ENCODE data around the gene PSMA1. TPM values are rescaled to one million over a fixed set of nuclear protein-coding genes. Genes with fewer than 3 reads are reported as not detected.

Gene PSMA1
- total and polyA plus RNA-seq, 2 of the 13 experiments (the other 11 are each of a cell fraction or from before 2014, with no cell fraction given): 188 to 229 TPM

DNA sequence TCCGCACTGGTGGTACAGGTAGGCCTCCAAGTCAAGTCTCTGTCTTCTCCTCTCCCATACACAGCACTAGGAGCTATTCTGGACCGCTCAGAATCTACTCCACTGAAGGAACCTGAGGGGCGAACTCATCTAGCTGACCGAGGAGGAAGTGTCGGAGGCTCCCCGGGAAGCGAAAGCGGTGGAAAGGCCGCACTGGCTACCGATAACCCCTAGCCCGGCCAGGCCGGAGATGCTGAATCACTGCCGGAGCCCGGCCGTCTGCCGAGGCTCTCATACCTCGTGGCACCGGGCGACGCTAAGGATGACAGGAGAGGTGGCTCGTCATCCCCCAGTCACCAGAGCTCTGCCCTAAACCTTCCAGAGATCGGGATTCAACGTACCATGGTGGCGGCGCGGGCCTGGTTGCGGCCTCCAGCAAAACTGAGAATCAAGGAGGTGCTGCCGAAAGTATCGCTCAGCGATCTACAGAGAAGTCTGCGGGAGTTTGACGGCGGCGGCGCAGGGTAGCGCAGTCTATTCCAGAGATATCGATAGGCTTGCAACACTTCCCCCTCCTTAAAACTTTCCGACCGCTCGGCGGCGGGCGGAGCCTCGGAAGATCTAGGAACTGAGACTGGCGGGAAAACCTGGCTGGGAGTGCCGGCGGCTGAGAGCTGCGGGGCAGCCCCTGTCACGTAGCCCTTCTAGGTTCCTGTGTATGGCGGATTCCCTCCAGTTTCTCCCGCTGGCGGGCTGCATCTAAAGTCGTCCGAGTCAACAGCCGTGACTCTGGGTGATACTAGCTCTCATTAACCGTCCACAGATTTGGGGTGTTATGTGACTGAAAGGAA, at the start of gene PSMA1 (continued):
- 0 out of 2 replicates have a peak, but pooled peaks have one; percentile 24 for TF ChIP-seq ZNF616 (CRISPR knock-in tag; IDR thresholded peaks at IDR 0.05; ENCODE audit: low read depth)
- TF ChIP-seq RBAK (CRISPR knock-in tag; IDR thresholded peaks at IDR 0.05): no peak
- no peak for TF ChIP-seq SOX13 (IDR thresholded peaks at IDR 0.05)
- TF ChIP-seq SOX13 (CRISPR knock-in tag; conservative IDR thresholded peaks at IDR 0.05 in 1 of 2, IDR thresholded peaks at IDR 0.05 in 1 of 2): peak in 1 of 2 experiments; percentile 35; a peak in 1 of 4 replicates
- TF ChIP-seq, protein P1, sequence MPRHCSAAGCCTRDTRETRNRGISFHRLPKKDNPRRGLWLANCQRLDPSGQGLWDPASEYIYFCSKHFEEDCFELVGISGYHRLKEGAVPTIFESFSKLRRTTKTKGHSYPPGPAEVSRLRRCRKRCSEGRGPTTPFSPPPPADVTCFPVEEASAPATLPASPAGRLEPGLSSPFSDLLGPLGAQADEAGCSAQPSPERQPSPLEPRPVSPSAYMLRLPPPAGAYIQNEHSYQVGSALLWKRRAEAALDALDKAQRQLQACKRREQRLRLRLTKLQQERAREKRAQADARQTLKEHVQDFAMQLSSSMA (CRISPR knock-in tag; IDR thresholded peaks at IDR 0.05): no peak
- TF ChIP-seq PAWR (CRISPR knock-in tag; IDR thresholded peaks at IDR 0.05; ENCODE audit: borderline replicate concordance): no peak
- TF ChIP-seq SCMH1 (CRISPR knock-in tag; IDR thresholded peaks at IDR 0.05; ENCODE audit: borderline replicate concordance): no peak
- TF ChIP-seq, protein P2, sequence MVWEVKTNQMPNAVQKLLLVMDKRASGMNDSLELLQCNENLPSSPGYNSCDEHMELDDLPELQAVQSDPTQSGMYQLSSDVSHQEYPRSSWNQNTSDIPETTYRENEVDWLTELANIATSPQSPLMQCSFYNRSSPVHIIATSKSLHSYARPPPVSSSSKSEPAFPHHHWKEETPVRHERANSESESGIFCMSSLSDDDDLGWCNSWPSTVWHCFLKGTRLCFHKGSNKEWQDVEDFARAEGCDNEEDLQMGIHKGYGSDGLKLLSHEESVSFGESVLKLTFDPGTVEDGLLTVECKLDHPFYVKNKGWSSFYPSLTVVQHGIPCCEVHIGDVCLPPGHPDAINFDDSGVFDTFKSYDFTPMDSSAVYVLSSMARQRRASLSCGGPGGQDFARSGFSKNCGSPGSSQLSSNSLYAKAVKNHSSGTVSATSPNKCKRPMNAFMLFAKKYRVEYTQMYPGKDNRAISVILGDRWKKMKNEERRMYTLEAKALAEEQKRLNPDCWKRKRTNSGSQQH (CRISPR knock-in tag; IDR thresholded peaks at IDR 0.05; ENCODE audit: low read depth): no peak; the same call in none of the 2 replicates
- TF ChIP-seq, protein P3, sequence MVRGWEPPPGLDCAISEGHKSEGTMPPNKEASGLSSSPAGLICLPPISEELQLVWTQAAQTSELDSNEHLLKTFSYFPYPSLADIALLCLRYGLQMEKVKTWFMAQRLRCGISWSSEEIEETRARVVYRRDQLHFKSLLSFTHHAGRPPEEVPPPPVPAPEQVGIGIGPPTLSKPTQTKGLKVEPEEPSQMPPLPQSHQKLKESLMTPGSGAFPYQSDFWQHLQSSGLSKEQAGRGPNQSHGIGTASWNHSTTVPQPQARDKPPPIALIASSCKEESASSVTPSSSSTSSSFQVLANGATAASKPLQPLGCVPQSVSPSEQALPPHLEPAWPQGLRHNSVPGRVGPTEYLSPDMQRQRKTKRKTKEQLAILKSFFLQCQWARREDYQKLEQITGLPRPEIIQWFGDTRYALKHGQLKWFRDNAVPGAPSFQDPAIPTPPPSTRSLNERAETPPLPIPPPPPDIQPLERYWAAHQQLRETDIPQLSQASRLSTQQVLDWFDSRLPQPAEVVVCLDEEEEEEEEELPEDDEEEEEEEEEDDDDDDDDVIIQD (CRISPR knock-in tag; IDR thresholded peaks at IDR 0.05; ENCODE audit: low read depth): peak; percentile 72; the same call in 1 of the 2 replicates
- peak; percentile 99 for TF ChIP-seq KMT2A (CRISPR knock-in tag; IDR thresholded peaks at IDR 0.05)
- TF ChIP-seq, protein P4, sequence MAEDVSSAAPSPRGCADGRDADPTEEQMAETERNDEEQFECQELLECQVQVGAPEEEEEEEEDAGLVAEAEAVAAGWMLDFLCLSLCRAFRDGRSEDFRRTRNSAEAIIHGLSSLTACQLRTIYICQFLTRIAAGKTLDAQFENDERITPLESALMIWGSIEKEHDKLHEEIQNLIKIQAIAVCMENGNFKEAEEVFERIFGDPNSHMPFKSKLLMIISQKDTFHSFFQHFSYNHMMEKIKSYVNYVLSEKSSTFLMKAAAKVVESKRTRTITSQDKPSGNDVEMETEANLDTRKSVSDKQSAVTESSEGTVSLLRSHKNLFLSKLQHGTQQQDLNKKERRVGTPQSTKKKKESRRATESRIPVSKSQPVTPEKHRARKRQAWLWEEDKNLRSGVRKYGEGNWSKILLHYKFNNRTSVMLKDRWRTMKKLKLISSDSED (CRISPR knock-in tag; IDR thresholded peaks at IDR 0.05): no peak
- TF ChIP-seq SIN3A (IDR thresholded peaks at IDR 0.05; ENCODE audit: borderline replicate concordance, low read depth, low read length): peak; percentile 90
- TF ChIP-seq CENPT (CRISPR knock-in tag; IDR thresholded peaks at IDR 0.05; ENCODE audit: low read depth): no peak
- no peak for TF ChIP-seq TCF12 (IDR thresholded peaks at IDR 0.05)
- peak; percentile 87 for TF ChIP-seq TCF12 (CRISPR knock-in tag; IDR thresholded peaks at IDR 0.05)
- peak; percentile 80; the same call in 1 of the 2 replicates for TF ChIP-seq ATF7-NPFF (CRISPR knock-in tag; IDR thresholded peaks at IDR 0.05; ENCODE audit: low read depth)
- peak; percentile 86 for TF ChIP-seq ZMAT3 (CRISPR knock-in tag; conservative IDR thresholded peaks at IDR 0.05)
- peak; percentile 91 for TF ChIP-seq THAP11 (CRISPR knock-in tag; IDR thresholded peaks at IDR 0.05)
- TF ChIP-seq ZNF547 (CRISPR knock-in tag; IDR thresholded peaks at IDR 0.05): peak; percentile 86; the same call in 1 of the 2 replicates
- no peak for TF ChIP-seq ZNF101 (CRISPR knock-in tag; IDR thresholded peaks at IDR 0.05; ENCODE audit: borderline replicate concordance, low read depth)
- peak; percentile 56; the same call in 1 of the 2 replicates for TF ChIP-seq CREM (IDR thresholded peaks at IDR 0.05)
- no peak for TF ChIP-seq CREM (CRISPR knock-in tag; IDR thresholded peaks at IDR 0.05)
- TF ChIP-seq ZNF629 (CRISPR knock-in tag; conservative IDR thresholded peaks at IDR 0.05): peak; percentile 31; the same call in 1 of the 2 replicates
- peak; percentile 72; the same call in 1 of the 2 replicates for TF ChIP-seq ETV5 (CRISPR knock-in tag; IDR thresholded peaks at IDR 0.05; ENCODE audit: borderline replicate concordance)
- TF ChIP-seq RFXANK (CRISPR knock-in tag; IDR thresholded peaks at IDR 0.05): 0 out of 2 replicates have a peak, but pooled peaks have one; percentile 41
- peak; percentile 72; the same call in 1 of the 2 replicates for TF ChIP-seq TOPORS (CRISPR knock-in tag; IDR thresholded peaks at IDR 0.05)
